Stimulated activated CD4-positive, alpha-beta T cell treated with anti-CD3 and anti-CD28 coated beads, Interleukin-12 subunit alpha, Interleukin-12 subunit beta, amount 100 ng/mL, for 4 hours (primary cell): Measurements from ENCODE around the gene SEL1L.
"Not testable (repeated sequence)": the region's sequence is repeated elsewhere in the genome, so short reads cannot be mapped to it uniquely, and the experiment has no call there.

Source experiments
- DNase-seq: peaks from one replicate; pipeline ENCODE4 v3.0.0-alpha.2; 2020

The SEL1L gene

DNA sequence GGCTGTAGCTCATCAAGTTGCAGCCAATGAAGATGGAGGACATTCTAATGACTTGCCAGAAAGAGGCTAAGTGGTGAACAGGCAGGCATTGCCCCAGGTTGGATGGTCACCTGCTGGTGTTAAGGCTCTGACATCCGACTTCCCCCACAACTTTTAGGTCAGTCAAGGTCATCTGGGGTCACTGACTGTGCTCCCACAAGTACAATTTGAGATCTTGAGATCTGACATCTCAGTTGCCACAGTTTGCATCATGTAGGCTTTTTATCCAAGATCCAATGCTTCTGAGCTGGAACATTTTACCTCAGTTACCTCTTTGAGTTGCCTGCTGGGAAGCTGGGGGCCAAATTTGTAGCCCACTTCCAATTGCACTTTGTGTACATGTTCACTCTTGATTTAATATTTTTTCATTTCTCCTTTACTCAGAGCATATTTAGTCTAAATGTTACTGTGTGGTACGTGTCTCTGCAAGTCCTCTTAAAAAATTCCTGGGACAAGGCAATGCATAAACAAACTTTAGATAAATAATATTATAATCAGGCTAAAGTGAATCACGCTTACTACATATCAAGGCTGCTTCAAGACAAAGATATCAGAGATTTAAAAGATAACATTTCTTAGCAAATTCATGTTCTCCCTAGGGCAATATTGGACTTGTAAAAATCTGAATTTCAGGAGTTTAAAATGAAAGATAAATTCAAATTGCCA, 61.4 kb downstream of the SEL1L start:
- DNase-seq: no peak

DNA sequence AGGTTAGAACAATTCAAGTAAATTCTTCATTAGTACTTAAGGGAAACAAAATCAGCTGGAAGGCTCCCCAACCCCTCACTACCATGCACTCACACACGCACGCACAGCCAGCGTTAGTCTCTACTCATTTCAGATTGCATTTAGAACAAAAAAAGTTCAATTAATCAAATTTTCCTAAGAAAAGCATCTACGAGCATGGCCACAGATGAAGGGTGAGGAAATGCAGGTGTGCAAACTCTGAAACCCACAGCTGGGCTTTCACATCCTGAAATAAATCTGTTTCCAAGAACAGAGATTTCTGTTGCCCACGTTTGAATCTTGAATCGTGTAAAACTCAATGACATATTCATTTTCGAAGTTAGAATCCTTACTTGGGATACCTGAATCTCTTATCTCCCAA, 62.6 kb downstream of the SEL1L start:
- no peak for DNase-seq

- not testable (repeated sequence) for DNase-seq
Measured at GRCh38 chr14:81470557-81470826, 63.2 kb downstream of the SEL1L start.

- no peak for DNase-seq
Measured at GRCh38 chr14:81466854-81467253, 66.8 kb downstream of the SEL1L start.

DNA sequence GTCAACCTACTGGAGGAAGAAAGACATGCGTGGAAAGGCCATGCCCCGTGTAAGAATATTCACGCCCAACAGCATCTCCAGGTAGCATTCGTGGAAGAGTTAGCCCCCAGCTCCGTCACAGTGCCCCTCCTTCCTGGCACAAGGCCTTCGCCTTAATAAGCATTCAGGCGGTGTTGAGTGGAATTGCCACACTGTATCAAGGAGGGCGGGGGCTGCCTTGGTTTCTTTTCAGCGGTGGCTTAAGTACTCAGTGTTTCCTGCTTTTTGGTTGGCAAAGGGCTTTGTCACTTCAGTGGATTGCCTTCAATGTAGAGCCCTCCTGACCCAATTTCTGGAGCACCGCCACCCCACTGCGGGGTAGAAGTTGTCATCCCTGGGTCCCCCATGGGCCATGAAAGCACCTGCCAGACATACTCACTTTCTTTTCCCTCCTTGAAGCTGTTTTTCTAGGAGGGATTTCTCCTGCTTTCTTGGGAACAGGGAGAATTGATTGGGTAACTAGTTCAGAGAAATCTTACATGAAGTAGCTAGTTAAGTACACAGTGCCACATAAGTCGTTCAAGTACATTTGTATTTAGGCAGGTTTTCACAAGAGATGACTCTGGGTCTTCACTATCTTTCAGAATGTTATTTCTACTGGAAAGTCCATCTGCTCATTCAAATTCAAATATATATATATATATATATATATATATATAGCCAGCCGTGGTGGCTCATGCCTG, 68.0 kb downstream of the SEL1L start:
- no peak for DNase-seq

DNA sequence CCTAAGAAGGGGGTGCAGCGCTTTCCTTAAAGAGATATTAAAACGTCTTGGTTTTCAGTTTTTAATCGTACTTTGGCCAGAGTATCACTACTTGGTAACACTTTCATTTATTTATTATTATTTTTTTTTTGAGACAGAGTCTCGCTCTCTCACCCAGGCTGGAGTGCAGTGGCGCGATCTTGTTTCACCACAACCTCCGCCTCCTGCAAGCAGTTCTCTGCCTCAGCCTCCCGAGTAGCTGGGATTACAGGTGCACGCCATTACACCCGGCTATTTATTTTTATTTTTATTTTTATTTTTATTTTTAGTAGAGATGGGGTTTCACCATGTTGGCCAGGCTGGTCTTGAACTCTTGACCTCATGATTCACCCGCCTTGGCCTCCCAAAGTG, 68.7 kb downstream of the SEL1L start:
- not testable (repeated sequence) for DNase-seq

DNA sequence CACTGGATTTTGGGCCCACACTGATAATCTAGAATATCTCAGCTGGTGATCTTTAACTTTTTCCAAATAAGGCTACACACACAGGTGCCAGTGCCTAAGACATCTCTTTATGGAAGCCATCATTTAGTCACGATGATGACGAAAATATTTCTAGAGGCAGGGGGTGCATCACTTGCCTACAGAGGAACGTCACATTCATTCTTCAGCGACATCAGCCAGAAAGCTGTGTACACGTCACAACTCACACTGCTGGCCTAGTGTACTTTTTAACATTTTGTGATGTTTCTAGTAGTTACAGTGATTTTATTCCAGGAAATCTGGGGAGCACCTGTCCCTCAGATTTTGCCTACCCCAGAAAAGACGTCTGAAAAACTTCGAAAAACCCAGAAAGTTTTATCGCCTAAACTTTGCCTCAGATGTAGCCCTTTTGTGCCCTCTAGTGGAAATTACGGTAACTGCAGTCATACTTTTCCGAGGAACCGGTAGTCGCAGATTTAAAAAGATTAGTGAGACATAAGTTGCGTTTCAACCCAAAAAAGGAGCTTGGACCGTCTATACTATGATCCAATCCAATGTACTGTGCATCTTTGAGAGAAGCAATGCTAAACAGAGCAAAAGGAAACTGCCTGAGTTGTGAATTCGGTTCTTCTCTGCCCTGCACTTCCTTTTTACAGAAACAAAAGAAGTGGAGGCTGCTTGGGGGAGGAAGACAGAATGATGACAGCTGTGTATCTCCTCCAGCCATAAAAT, 69.2 kb downstream of the SEL1L start:
- peak; percentile 18 for DNase-seq

GRCh38 chr14:81462356-81462755, 71.3 kb downstream of the SEL1L start:
- not testable (repeated sequence) for DNase-seq

- DNase-seq: no peak
Measured at GRCh38 chr14:81459912-81460311, 73.7 kb downstream of the SEL1L start.

- DNase-seq: no peak
Measured at GRCh38 chr14:81458352-81458751, 75.3 kb downstream of the SEL1L start.

DNA sequence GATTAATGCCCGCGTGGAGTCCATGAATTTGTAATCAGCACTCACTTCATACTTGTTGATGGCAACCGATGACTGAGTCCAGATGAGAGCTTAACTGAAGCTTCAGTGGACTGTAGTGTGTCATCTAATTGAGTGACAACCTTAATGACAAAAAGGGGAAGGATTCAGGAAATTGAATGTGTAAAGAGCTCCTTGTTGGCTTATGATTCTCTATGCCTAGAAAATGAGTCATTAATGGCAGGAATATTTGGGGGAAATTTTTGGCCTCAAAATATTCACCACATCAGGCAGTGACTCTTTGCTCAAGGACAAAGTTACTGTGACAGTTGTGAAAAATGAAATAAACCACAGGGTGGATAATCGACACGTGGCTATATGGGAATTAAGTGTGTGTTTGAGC, 78.3 kb downstream of the SEL1L start:
- DNase-seq: no peak

- DNase-seq: no peak
Measured at GRCh38 chr14:81454572-81455218, 79.0 kb downstream of the SEL1L start.

- DNase-seq: peak; percentile 38
Measured at GRCh38 chr14:81453166-81453766, 80.4 kb downstream of the SEL1L start.

GRCh38 chr14:81452341-81453133, 81.1 kb downstream of the SEL1L start:
- DNase-seq: no peak

- no peak for DNase-seq
Measured at GRCh38 chr14:81450976-81451375, 82.7 kb downstream of the SEL1L start.

- DNase-seq: no peak
Measured at GRCh38 chr14:81450100-81450531, 83.5 kb downstream of the SEL1L start.

DNA sequence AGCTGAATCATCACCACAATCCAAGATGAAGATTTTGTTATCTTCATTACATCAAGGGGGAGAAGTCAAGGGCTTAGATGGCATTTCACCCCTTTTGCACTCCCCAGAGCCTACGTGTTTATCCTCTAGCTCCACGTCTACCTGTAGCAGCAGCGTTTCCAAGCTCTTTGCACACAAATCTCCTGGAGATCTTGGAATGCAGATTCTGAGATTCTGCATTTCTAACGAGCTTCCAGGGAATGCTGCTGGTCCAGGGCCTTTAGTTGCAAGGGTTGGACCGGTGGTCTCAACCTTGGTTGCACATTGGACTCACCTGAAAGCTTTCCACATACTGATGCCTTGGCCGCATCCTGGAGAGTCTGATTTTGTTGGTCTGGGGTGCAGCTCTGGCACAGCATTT, 84.1 kb downstream of the SEL1L start:
- no peak for DNase-seq

GRCh38 chr14:81449114-81449513, 84.5 kb downstream of the SEL1L start:
- DNase-seq: no peak

GRCh38 chr14:81447021-81447764, 86.5 kb downstream of the SEL1L start:
- no peak for DNase-seq

GRCh38 chr14:81446279-81447007, 87.2 kb downstream of the SEL1L start:
- no peak for DNase-seq

DNA sequence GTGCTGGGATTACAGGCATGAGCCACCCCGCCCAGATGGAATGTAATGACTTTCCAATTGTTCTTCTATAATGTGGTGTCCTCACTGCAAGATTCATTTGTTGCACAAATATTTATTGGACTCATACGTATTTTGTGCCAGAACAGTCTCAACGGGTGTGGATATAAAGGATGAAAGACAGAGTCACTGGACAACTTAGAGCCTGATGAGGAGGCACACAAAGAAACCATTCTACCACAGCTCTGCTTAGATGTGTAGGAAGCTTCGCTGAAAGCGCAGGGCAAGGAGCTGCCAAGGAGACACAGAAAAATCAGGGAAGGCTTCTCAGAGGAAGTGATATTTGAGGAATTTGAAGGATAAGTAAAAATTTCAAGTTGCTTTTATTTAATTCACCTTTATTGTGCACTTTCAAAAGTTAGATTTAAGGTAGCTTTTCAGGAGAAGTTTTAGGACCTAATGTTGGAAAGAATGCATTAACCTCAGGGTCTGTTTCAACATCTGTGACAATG, 92.0 kb downstream of the SEL1L start:
- no peak for DNase-seq
